ENCODE data around the gene STOX2.

STOX2 gene

GRCh38 chr4:183988874-183989273, 83.8 kb downstream of the STOX2 start:
- DNase-seq = no peak

- no peak for DNase-seq
Observed at GRCh38 chr4:183989461-183989860, 84.4 kb downstream of the STOX2 start.

DNA sequence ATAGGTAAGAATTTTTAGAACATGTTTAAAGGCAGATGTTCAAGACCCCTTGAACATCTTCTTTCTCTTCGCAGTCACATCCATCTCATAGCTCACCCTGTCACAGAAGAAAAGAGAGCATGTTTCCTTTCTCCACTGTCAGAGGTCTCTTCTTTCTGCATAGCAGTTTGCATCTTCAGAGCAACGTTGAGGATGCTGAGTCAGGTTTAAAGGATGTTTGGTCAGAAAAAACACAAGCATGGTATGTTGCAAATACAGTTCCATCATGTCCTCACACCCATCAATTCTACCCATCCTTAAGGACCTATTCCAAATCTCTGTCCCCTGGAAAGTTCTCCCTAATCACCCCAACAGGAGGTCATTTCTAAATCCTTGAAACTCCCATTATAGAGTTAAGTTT, 84.8 kb downstream of the STOX2 start:
- DNase-seq = no peak

DNA sequence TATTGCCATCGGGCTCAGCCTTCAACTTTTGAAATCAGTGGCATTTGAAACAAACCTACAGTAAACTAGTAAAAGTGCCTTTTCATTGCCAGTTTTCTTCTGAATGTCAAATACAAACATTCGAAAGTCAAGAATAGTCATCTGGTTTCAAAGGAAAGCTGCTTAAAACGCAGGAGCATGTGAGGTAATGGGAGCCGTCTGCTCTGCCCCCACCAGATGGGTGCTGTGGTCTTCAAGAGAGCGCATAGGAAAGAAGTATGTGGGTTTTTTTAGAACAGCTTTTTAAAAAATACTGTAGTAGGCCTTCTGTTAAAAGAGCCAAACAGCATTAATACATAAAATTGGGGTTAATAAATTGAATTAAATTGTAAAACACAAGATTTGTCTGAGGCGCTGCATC, 88.6 kb downstream of the STOX2 start:
- DNase-seq = no peak

GRCh38 chr4:183995570-183995969, 90.5 kb downstream of the STOX2 start:
- no peak for DNase-seq

- no peak for DNase-seq
Observed at GRCh38 chr4:183996868-183997267, 91.8 kb downstream of the STOX2 start.

- no peak for DNase-seq
Observed at GRCh38 chr4:183999435-183999834, 94.3 kb downstream of the STOX2 start.

DNA sequence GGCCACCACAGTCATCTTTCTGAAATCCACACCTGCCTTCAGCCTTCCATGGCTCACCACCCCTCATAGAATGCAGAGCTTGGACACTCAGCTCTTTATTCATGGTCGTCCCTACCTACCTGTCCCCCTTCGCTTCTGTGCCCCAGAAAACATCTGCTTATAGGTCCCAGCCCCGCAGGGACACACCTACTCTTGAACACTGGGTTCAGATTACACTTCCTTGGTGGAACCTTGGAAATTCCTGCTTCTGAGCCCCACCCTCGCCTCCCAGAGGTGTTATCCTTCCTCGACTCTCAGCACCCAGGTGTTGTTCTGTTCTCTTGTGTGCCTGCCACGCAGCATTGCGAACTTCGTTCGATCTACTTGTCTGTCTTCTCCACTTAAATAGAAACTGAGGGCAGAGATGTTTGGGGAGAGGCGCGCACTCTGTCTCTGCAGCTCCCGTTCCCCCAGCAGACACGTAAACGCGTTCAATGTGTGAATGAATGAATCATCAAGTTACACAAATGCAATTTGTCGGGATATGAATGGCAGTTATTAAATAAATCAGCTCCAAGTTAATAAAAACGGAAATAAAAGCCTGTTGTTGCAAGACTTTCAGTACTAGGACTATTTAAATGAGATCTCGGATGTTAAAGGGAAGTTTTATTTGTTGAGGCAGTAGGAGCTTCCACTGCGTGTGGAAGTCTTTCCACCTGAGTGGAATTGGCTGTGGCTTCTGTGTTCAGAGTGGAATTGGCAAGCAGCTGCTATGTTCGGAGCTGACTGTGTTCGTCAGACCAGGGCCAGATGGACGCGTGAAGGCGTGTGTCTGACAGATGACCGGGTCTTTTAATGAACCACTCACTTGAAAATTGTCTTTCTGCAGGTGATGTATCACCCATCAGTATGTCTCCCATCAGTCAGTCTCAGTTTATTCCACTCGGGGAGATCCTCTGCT, 95.6 kb downstream of the STOX2 start:
- no peak for DNase-seq

GRCh38 chr4:184003433-184003832, 98.3 kb downstream of the STOX2 start:
- no peak for DNase-seq

- no peak for DNase-seq
Observed at GRCh38 chr4:184007891-184008290, 102.8 kb downstream of the STOX2 start.

DNA sequence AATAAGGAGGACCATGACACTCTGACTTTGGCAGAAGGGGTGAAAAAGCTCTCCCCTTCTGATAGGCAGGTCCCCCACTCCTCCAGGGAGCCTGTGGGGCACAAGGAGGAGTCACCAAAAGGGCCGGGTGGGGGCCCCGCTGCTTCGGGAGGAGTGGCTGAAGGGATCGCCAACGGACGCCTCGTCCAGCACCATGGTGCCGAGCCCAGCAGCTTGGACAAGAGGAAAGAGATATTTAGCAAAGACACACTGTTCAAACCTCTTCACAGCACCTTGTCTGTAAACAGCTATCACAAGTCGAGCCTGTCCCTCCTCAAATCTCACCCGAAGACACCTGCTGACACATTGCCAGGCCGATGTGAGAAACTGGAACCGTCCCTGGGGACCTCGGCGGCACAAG, 105.6 kb downstream of the STOX2 start:
- no peak for DNase-seq

GRCh38 chr4:184011826-184012380, 106.8 kb downstream of the STOX2 start:
- no peak for DNase-seq

DNA sequence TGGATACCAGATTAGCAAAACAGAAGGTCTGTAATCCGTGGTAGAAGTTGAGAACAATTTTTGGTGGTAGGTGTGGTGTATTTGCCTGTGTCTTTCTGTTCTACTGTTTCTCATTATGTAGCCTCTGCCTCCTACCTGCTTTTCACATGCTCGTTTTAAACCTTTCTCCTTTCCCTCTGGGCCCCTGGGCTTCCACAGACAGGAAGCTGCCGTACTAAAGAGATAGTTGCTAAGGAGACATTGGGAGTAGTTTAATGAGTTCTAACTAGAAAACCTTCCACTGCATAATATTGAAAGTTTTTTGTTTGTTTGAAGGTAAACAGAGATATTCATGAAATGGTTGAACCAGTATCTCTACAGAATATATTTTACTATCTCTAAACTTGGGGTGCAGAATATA, 107.8 kb downstream of the STOX2 start:
- DNase-seq = no peak

GRCh38 chr4:184014301-184014700, 109.2 kb downstream of the STOX2 start:
- no peak for DNase-seq

- peak in 1 of 2 donors; percentile 10 for DNase-seq
Observed at GRCh38 chr4:184016759-184017668, 111.9 kb downstream of the STOX2 start.

DNA sequence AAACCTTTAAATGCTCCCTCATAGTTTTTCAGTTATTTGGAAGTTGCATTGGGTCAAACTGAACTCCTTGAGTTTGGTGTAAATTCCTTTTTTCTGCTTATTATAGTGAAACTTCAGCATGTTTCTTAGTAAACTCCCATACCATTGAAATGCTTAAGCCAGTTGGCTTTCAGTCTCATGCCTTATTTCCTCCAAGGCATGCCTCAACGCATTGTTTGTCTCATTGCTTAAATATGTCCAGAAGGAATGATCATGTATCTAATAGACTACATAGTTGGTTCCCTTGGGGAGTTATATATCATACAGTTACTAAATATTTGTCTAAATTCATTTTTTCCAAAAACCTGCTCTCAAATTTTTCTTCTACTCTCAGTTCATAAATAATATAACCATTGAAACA, 114.0 kb downstream of the STOX2 start:
- DNase-seq = no peak

GRCh38 chr4:184019667-184020623, 114.8 kb downstream of the STOX2 start:
- DNase-seq = no peak

- DNase-seq = no peak
Observed at GRCh38 chr4:184021389-184021788, 116.3 kb downstream of the STOX2 start.

DNA sequence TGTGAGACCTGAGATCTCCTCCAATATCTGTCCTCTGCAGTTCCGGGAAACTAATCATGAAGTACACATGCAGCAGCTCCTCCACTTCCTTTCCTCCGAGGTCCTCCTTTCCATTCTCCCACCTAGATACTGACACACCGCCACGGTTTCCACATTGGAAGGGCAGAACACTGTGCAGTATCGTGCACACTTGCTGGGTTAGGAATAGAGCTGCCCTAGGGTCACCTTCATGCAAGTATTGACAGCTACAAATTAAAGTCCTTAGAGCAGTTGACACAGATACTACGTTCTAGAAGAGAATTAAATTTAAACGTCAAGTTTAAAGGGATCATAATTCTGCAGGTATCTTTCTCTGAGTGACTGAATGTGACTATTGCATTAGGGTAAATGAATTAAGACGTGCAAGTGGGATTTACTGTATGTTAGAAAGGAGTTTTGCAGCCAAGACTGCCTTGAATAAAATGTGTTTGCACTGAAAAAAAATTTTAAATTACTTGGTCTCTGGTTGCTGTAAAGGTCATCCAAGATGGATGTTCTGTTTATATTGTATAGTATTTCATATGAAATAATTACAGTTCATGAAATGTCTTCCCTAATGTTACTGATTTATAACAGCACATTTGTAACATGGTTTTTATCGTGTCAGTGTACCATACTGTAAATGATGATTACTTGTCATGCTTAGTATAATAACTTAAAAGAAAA, 117.7 kb downstream of the STOX2 start:
- no peak for DNase-seq

DNA sequence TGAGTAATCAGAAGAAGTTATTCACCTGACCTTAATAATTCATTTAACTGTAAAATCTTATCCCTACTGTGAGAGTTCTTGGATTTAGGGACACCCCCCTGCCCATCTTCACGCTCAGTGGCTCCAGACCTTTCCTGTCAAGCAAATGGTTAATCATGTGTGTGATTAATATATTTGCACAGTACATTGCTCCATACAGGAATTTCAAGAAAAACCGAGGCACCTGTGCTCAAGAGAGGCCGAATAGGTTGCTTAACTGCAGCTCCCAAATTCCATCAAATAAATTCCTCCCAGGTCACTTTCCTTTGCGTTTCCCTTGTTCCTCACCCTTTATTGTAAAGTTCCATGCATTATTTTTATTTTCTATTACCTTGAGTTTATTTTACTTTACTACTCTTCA, 119.5 kb downstream of the STOX2 start:
- no peak for DNase-seq

DNA sequence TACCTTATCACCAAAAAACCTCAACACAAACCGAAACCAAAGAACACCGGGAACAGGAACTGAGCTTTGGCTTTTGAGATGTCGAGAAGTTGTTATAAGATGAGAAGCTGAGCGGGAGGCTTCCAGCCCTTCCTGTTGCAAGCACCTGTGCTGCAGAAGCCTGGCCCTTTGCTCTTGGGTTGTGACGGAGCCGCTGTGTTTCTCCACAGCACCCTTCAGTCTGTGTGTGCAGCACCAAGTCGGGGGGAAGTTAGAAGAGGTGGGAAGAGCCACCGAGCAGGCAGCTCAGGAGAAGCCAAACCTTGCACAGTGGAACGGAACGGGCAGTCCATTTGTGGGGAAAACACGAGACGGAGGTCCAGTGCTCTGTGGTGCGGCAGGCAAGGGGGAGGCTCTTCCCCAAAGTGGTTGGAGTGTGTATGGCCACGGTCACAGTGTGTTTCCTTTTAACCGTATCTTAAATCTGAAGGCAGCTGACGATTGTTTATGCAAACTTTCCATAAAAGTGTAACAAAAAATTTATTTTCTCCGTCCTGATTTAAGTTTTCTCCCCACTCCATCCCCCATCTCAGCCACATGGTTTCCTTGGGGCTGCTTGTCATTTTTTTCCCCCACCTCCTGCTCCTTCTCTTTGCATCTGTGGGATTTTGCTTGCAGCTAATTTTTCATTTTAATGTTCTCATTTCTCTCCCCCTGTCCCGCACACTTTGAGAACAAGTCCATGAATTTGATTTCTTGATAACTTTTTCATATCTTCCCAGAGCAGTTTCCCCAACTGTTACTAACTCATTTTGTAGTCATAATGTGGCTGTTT, 123.7 kb downstream of the STOX2 start:
- no peak for DNase-seq

All from hippocampal formation (tissue), 2 donors.